Tongue (tissue), 2 donors: Measurements from ENCODE around the gene ITIH5. TPM values are rescaled to one million over a fixed set of nuclear protein-coding genes. Genes with fewer than 3 reads are reported as not detected.
A peak's percentile ranks its signal among the peaks of the same experiment; 100 is the strongest.
"Not testable (repeated sequence)": the region's sequence is repeated elsewhere in the genome, so short reads cannot be mapped to it uniquely, and the experiment has no call there.

Source experiments
- DNase-seq: peaks from one replicate; pipeline ENCODE4 v3.0.0-alpha.2; 2015
- total RNA-seq: library from RNA; depleted of rRNA; stranded (reverse); fragments of >200 nt; gene quantifications from one replicate; pipeline ENCODE4 v1.2.3, GENCODE V29; 2014

The ITIH5 gene
- total RNA-seq: 67.9 TPM

DNA sequence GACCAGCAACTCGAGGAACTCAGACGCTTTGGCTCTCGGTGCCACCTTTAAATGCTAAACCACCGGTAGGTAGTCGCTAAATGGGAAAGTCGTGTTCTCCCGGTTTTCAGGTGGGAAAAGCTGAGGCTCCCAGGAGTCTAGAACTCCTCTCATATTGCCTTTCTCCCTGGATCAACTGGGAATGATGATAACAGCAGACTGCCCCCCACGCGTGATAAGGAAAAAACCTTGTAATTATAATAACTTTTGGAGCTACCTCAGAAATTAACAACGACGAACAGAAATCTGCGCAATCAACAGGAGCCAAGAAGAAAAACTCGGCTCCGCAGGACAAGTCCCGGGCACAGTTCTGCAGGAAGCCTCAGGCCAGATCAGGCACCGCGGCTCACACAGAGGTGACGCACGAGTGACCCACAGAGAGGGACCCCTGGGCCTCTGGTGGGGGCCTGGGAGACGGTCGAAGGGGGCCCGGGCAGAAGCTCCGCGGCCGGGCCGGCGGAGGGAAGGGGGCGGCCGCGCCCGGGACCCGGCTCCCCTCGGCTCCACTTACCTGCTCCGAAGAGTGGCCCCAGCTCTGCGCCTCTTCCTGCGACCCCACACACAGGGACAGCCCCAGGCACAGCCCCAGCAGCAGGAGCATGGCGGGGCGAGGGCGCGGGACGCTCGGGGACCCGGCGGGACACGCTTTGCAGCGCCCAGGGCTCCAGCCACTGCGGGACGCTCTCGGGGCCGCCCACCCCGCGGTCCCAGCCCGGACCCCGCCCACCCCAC, at the start of gene ITIH5:
Gene ITIH5, minus strand, starts transcription at position 714 of the 771 bp plus-strand sequence. Its CDS starts 74 bp downstream, at position 640.
- DNase-seq: peak; percentile 36

- no peak for DNase-seq
Measured at GRCh38 chr10:7715515-7715914, 48.7 kb upstream of the ITIH5 start.

GRCh38 chr10:7711075-7711474, 44.3 kb upstream of the ITIH5 start:
- DNase-seq: not testable (repeated sequence)

GRCh38 chr10:7710446-7710845, 43.7 kb upstream of the ITIH5 start:
- no peak for DNase-seq

- DNase-seq: no peak
Measured at GRCh38 chr10:7708832-7709231, 42.1 kb upstream of the ITIH5 start.

GRCh38 chr10:7707858-7708622, 41.3 kb upstream of the ITIH5 start:
- no peak for DNase-seq

- no peak for DNase-seq
Measured at GRCh38 chr10:7707102-7707501, 40.3 kb upstream of the ITIH5 start.

- no peak for DNase-seq
Measured at GRCh38 chr10:7706534-7707073, 39.8 kb upstream of the ITIH5 start.

GRCh38 chr10:7705341-7705740, 38.6 kb upstream of the ITIH5 start:
- DNase-seq: no peak

DNA sequence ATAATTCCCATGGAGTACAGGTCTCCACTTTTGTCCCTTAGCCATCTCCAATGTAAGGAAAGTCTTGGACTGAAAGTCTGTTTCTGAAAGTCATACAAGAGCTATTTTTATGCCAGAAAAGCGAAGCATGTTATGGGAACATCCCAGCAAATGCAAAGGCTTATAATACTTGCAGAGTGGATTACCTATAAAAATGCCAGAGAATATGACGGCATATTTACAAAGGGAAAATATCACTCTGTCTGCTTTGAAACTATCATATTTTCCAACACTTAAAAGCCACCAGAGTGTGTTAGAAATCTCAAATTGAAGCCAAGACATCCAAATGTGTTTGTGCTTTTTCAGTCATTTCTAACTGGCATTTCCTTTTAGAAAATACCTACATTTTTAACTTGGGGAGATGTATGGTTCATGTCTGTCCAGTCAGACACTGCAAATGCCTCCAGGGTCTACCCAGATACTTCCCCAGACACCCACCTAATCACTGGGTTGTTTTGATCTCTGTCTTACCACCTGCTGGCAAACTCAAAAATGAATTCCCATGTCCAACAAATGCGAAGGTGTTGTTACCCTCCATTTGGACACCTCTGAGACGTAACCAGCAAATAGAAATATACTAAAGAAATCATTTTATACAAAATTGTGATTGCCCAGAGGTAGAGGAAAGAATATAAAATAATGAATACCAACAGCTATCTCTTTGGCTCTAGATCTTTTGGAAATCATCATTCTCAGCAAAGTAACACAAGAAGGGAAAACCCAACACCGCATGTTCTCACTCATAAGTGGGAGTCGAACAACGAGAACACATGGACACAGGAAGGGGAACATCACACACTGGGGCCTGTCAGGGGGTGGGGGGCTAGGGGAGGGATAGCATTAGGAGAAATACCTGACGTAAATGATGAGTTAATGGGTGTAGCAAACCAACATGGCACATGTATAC, 37.6 kb upstream of the ITIH5 start:
- DNase-seq: no peak

GRCh38 chr10:7703140-7703539, 36.4 kb upstream of the ITIH5 start, which contains the start of gene ITIH2:
ITIH2 (plus strand) TSS chr10:7703316; CDS start chr10:7703435, 119 bp downstream.
- no peak for DNase-seq

DNA sequence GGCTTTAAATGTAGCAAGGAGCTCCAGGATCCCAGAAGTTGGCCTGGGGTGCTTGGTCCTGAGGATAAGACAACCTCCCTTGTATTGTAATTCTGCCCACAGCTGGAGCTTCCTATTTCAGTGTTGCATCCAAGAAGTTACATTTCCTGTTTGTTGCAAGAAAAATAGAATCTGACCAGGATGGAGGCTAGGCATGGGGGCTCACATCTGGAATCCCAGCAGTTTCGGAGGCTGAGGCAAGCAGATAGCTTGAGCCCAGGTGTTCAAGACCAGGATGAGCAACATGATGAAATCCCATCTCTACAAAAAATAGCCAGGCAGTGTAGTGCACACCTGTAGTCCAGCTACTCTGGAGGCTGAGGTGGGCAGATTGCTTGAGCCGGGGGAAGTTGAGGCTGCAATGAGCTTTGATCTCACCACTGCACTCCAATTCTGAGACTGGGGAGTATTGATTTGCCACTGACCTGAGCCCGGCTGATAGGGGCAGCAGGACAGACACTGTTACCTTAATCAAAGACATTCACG, 35.6 kb upstream of the ITIH5 start:
- no peak for DNase-seq

DNA sequence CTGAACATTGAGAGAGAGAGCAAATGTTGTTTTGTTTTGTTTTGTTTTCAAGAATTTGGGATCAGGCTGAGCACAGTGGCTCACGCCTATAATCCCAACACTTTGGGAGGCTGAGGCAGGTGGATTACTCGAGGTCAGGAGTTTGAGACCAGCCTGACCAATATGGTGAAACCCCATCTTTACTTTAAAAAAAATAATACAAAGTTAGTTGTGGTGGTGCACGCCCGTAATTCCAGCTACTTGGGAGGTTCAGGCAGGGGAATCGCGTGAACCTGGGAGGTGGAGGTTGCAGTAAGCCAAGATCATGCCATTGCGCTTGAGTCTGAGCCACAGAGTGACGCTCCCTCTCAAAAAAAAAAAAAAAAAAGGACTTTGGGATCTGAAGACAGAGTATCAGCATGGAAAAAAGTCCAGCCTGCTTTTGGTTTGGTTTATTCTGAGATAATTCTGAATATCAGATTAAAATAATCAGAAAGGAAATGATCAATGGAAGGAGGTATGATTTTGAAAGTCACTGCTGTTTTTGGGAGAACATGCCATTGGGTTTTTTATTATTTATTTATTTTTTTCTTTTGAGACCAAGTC, 34.5 kb upstream of the ITIH5 start:
- DNase-seq: no peak

DNA sequence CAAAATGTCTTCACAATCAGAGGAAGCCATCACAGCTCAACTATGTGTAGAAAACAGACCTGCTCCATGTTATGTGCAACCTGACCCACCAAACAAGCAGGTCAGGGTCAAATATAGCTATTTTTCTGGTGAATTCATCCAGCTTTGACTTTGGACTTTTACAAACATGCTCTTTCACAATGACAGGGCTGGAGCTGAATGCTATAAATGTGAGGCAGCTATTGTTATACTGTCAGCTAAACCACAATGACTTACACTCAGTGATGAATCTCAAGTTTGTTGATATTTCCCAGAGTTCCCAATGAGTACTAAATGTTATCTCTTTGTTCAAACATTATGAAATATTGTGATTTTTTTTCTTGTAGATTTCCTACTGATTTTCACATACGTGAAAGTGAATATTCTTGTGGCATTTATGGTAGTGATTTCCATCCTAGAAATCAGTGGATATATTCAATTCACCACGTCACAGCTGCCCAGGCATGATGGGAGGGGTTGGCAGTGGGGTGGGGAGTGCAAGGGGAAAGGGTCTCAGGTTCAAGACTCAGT, 33.9 kb upstream of the ITIH5 start:
- no peak for DNase-seq

DNA sequence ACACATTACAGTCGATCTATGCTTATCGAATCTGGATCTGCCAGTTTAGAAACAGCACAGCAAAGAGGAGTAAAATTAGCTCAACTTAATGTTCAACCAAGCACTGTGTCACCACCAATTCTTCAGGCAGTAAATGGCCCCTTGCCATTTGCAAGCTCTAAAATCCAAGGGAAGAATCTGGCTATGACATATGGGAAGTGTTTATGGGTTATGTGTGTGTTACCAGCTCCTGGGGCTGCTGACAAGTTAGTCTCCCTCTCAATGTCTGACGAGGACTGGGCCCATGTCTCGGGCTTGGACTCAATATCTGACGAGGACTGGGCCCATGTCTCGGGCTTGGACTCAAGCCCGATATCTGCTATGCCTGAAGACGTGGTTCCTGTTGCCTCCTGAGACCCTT, 30.7 kb upstream of the ITIH5 start:
- DNase-seq: no peak

GRCh38 chr10:7696545-7696944, 29.8 kb upstream of the ITIH5 start:
- DNase-seq: no peak

- not testable (repeated sequence) for DNase-seq
Measured at GRCh38 chr10:7693194-7693593, 26.4 kb upstream of the ITIH5 start.

DNA sequence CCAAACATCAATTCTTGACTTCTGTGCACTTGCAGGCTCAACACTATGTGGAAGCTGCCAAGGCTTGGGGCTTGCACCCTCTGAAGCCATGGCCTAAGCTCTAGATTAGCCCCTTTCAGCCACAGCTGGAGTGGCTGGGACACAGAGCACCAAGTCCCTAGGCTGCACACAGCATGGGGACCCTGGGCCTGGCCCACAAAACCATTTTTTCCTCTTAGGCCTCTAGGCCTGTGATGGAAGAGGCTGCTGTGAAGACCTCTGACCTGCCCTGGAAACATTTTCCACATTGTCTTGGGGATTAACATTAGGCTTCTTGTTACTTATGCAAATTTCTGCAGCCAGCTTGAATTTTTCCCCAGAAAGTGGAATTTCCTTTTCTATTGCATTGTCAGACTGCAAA, 25.6 kb upstream of the ITIH5 start:
- DNase-seq: not testable (repeated sequence)

DNA sequence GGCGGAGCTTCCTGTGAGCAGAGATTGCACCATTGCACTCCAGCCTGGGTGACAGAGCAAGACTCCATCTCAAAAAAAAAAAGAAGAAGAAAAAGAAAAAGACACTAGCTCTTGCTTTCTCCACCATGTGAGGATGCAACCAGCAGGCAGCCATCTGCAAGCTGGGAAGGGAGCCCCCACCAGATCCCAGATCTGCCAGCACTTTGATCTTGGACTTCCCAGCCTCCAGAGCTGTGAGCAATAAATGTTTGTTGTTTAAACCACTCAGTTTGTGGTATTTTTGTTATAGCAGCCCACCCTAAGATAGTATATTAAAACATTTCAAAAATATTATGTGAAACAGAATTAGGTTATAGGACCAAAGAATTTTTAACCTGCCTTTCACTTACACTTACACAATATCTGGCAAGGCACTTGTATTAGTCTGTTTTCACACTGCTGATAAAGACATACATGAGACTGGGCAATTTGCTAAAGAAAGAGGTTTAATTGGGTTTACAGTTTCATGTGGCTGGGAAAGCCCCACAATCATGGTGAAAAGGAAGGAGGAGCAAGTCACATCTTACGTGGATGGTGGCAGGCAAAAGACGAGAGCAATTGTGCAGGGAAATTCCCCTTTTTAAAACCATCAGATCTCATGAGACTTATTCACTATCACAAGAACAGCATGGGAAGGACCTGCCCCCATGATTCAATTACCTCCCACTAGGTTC, 24.3 kb upstream of the ITIH5 start:
- DNase-seq: not testable (repeated sequence)

GRCh38 chr10:7689591-7689990, 22.8 kb upstream of the ITIH5 start:
- no peak for DNase-seq
